Fibroblast of skin of right biceps (primary cell): ENCODE results near the gene TECPR1.

Source experiments
- DNase-seq: peaks from one replicate; pipeline ENCODE4 v3.0.0-alpha.2; 2013

Gene TECPR1

GRCh38 chr7:98284335-98285036 lies 32.5 kb upstream of the TECPR1 start:
- DNase-seq, result peak; percentile 52

- no peak for DNase-seq
These were observed 31.8 kb upstream of the TECPR1 start for GRCh38 chr7:98283887-98284222.

- DNase-seq, result peak; percentile 28
These were observed 31.3 kb upstream of the TECPR1 start for GRCh38 chr7:98283127-98283886.

GRCh38 chr7:98282703-98283102 lies 30.7 kb upstream of the TECPR1 start:
- DNase-seq, result no peak

- no peak for DNase-seq
These were observed 29.9 kb upstream of the TECPR1 start for GRCh38 chr7:98281757-98282606.

GRCh38 chr7:98280791-98281756 lies 29.0 kb upstream of the TECPR1 start, which contains the start of gene BRI3:
TSS of gene BRI3 (plus strand) at chr7:98281686. CDS start at chr7:98281796, 110 bp downstream.
- peak; percentile 90 for DNase-seq

- DNase-seq, result no peak
These were observed 28.3 kb upstream of the TECPR1 start for GRCh38 chr7:98280296-98280695.

- no peak for DNase-seq
These were observed 26.9 kb upstream of the TECPR1 start for GRCh38 chr7:98278936-98279335.

- DNase-seq, result no peak
These were observed 26.4 kb upstream of the TECPR1 start for GRCh38 chr7:98278408-98278807.

- DNase-seq, result no peak
These were observed 24.3 kb upstream of the TECPR1 start for GRCh38 chr7:98276241-98276761.

- DNase-seq, result no peak
These were observed 15.3 kb upstream of the TECPR1 start for GRCh38 chr7:98267303-98267702.

GRCh38 chr7:98266840-98267239 lies 14.8 kb upstream of the TECPR1 start:
- no peak for DNase-seq

- peak; percentile 70 for DNase-seq
These were observed 13.8 kb upstream of the TECPR1 start for GRCh38 chr7:98265841-98266271.

- DNase-seq, result no peak
These were observed 5.7 kb upstream of the TECPR1 start for GRCh38 chr7:98257701-98258100.

- DNase-seq, result no peak
These were observed 4.4 kb upstream of the TECPR1 start for GRCh38 chr7:98256431-98256830.

GRCh38 chr7:98254951-98255610 lies 3.0 kb upstream of the TECPR1 start:
- no peak for DNase-seq

GRCh38 chr7:98254516-98254915 lies 2.5 kb upstream of the TECPR1 start:
- no peak for DNase-seq

- peak; percentile 5 for DNase-seq
These were observed 508 bp upstream of the TECPR1 start for GRCh38 chr7:98252425-98253054.

GRCh38 chr7:98251231-98251600 lies 816 bp downstream of the TECPR1 start:
- no peak for DNase-seq

- DNase-seq, result no peak
These were observed 1.2 kb downstream of the TECPR1 start for GRCh38 chr7:98250789-98251188.

GRCh38 chr7:98249106-98249505 lies 2.9 kb downstream of the TECPR1 start:
- DNase-seq, result no peak
